Mesenchymal stem cell (in vitro differentiated cells and primary cell): ENCODE measurements around the gene S1PR3.

Experiments used
- DNase-seq: peaks from one replicate; pipeline ENCODE4 v3.0.0-alpha.2; 2013
- H2AFZ ChIP-seq: one replicate; pipeline ENCODE4 v1.6.1; 2013; ENCODE audit warnings: low read depth, mild to moderate bottlenecking, control low read depth, inconsistent platforms, low read length, moderate library complexity
- H2AK5ac ChIP-seq: 2 replicates; pipeline ENCODE4 v1.6.1; 2013; ENCODE audit warnings: low read length, moderate library complexity, mild to moderate bottlenecking, inconsistent platforms; ENCODE audit not compliant: severe bottlenecking
- H2BK120ac ChIP-seq: one replicate; pipeline ENCODE4 v1.6.1; 2013; ENCODE audit warnings: low read depth, mild to moderate bottlenecking, inconsistent platforms, low read length, moderate library complexity
- H2BK12ac ChIP-seq, 2 experiments: one replicate each; pipeline ENCODE4 v1.6.1; 2013; ENCODE audit warnings: inconsistent platforms in 2 of 2, low read length in 2 of 2, mild to moderate bottlenecking in 2 of 2, moderate library complexity in 2 of 2, control low read depth in 1 of 2
- H2BK15ac ChIP-seq: one replicate; pipeline ENCODE4 v1.6.1; 2013; ENCODE audit warnings: mild to moderate bottlenecking, low read depth, inconsistent platforms; ENCODE audit not compliant: poor library complexity, severe bottlenecking
- H2BK5ac ChIP-seq: 2 replicates; pipeline ENCODE4 v1.6.1; 2013; ENCODE audit warnings: low read depth, mild to moderate bottlenecking, low read length, control low read depth, inconsistent platforms; ENCODE audit not compliant: poor library complexity, severe bottlenecking
- H3K14ac ChIP-seq, 2 experiments: one replicate each; pipeline ENCODE4 v1.6.1; 2013; ENCODE audit warnings: inconsistent platforms in 2 of 2, low read length in 2 of 2, control low read depth in 1 of 2, mild to moderate bottlenecking in 1 of 2, moderate library complexity in 1 of 2
- H3K18ac ChIP-seq, 2 experiments: one replicate each; pipeline ENCODE4 v1.6.1; 2013; ENCODE audit warnings: inconsistent platforms in 2 of 2, low read length in 2 of 2, control low read depth in 1 of 2, low read depth in 1 of 2, mild to moderate bottlenecking in 1 of 2
- H3K23ac ChIP-seq, 2 experiments: one replicate each; pipeline ENCODE4 v1.6.1; 2013; ENCODE audit warnings: inconsistent platforms in 2 of 2, low read length in 2 of 2, mild to moderate bottlenecking in 2 of 2, moderate library complexity in 2 of 2, control low read depth in 1 of 2
- H3K27ac ChIP-seq: 2 replicates; pipeline ENCODE4 v1.5.1; 2013; ENCODE audit warnings: mild to moderate bottlenecking, moderate library complexity, low read length, control low read depth, inconsistent platforms; ENCODE audit not compliant: poor library complexity, severe bottlenecking
- H3K27me3 ChIP-seq, 2 experiments: 2 replicates each; pipeline versions ENCODE4 v1.6.1 to v1.7.0; 2013; ENCODE audit warnings: low read length in 2 of 2, mild to moderate bottlenecking in 2 of 2, moderate library complexity in 2 of 2, control low read depth in 1 of 2, inconsistent platforms in 1 of 2; ENCODE audit not compliant: control insufficient read depth in 1 of 2, insufficient read depth in 1 of 2
- H3K36me3 ChIP-seq, 2 experiments: 2 replicates each; pipeline versions ENCODE4 v1.6.1 to v1.7.0; 2013; ENCODE audit warnings: low read length in 2 of 2, control low read depth in 1 of 2, inconsistent platforms in 1 of 2, low read depth in 1 of 2, mild to moderate bottlenecking in 1 of 2; ENCODE audit not compliant: insufficient read depth in 2 of 2, control insufficient read depth in 1 of 2
- H3K4ac ChIP-seq, 2 experiments: one replicate each; pipeline ENCODE4 v1.6.1; 2013; ENCODE audit warnings: inconsistent platforms in 2 of 2, low read length in 2 of 2, mild to moderate bottlenecking in 2 of 2, moderate library complexity in 2 of 2, control low read depth in 1 of 2, low read depth in 1 of 2
- H3K4me1 ChIP-seq: 2 replicates; pipeline ENCODE4 v1.6.1; 2013; ENCODE audit warnings: low read depth, low read length, control low read depth; ENCODE audit not compliant: control insufficient read depth, insufficient read depth
- H3K4me2 ChIP-seq: 2 replicates; pipeline ENCODE4 v1.6.1; 2013; ENCODE audit warnings: low read length, mild to moderate bottlenecking, inconsistent platforms; ENCODE audit not compliant: poor library complexity, severe bottlenecking
- H3K4me3 ChIP-seq, 2 experiments: 2 replicates each; pipeline versions ENCODE4 v1.5.1 to v1.7.0; 2013; ENCODE audit warnings: low read length in 2 of 2, mild to moderate bottlenecking in 2 of 2, control low read depth in 1 of 2, low read depth in 1 of 2; ENCODE audit not compliant: insufficient read depth in 1 of 2
- H3K79me1 ChIP-seq: replicated peaks from 2 replicates; pipeline ENCODE4 v1.6.1; 2013; ENCODE audit warnings: mild to moderate bottlenecking, control low read depth, low read length, inconsistent platforms; ENCODE audit not compliant: poor library complexity, severe bottlenecking
- H3K9ac ChIP-seq: 2 replicates; pipeline ENCODE4 v1.7.0; 2013; ENCODE audit warnings: mild to moderate bottlenecking, low read length, moderate library complexity
- H3K9me3 ChIP-seq: 2 replicates; pipeline ENCODE4 v1.7.0; 2013; ENCODE audit warnings: mild to moderate bottlenecking, low read length; ENCODE audit not compliant: control insufficient read depth
- H4K8ac ChIP-seq: one replicate; pipeline ENCODE4 v1.6.1; 2013; ENCODE audit warnings: inconsistent platforms, mild to moderate bottlenecking, low read length, moderate library complexity
- H4K91ac ChIP-seq: one replicate; pipeline ENCODE4 v1.6.1; 2013; ENCODE audit warnings: mild to moderate bottlenecking, low read length, inconsistent platforms
- WGBS: methylation state at CpG from one replicate; pipeline ENCODE4 v1.1.7; 2013; ENCODE audit warnings: mixed read lengths; 5-methylcytosine and 5-hydroxymethylcytosine counted together

Gene S1PR3

GRCh38 chr9:89032173-89032572, 40.9 kb downstream of the S1PR3 start:
- 91% methylated on average over 5 of the region's 5 CpGs for WGBS

DNA sequence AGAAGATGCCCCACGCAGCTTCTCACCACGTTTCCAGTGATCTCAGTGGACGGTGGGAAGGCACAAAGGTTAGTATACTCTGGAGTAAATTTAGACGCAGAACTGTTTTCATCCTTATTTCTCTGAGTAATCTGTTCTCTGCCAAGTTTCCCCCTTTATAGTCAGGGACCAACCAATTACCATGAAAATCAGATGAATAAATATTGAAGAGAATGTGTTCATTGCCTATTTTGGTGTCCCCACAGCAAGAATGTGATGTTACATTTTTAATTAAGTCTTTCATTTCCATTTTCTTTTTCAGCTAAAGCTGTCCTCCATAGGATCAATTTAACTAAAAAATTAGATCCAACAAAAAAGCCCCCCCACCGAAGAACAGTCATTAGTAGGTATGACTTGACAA, 41.4 kb downstream of the S1PR3 start:
- Histone ChIP-seq H3K18ac (no peak overlapping the region), H2BK15ac (no peak overlapping the region), H3K4me3 (no peak overlapping the region), H2BK12ac (no peak overlapping the region), H2AK5ac (no peak overlapping the region), H2AFZ (no peak overlapping the region), H3K79me1 (no peaks in the 10 kb centered on the region), H3K4ac (no peak overlapping the region), H4K91ac (no peak overlapping the region), H3K4me1 (no peaks in the 10 kb centered on the region), H3K9me3 (peaks cover 16% of the 10 kb centered on the region), H3K14ac (no peak overlapping the region), H2BK5ac (no peak overlapping the region), H3K23ac (no peak overlapping the region), H3K27me3 (no peaks in the 10 kb centered on the region), H3K4me2 (no peak overlapping the region), H2BK120ac (no peak overlapping the region), H3K9ac (no peak overlapping the region), H4K8ac (no peak overlapping the region), H3K27ac (no peak overlapping the region), H3K36me3 (peaks cover 4 to 12% of the 10 kb centered on the region in 2 experiments)
- no peak for DNase-seq
- 82% methylated on average over 4 of the region's 5 CpGs for WGBS

More at GRCh38 chr9:89032173-89032572, 40.9 kb downstream of the S1PR3 start:
- H4K8ac ChIP-seq: no peak overlapping the region
- no peak overlapping the region for H2BK15ac ChIP-seq
- H3K4me2 ChIP-seq: no peak overlapping the region
- DNase-seq: no peak
- H3K4me1 ChIP-seq: no peaks in the 10 kb centered on the region
- H3K9me3 ChIP-seq: peaks cover 16% of the 10 kb centered on the region
- H2AK5ac ChIP-seq: no peak overlapping the region
- H3K36me3 ChIP-seq: peaks cover 3 to 12% of the 10 kb centered on the region in 2 experiments
- no peak overlapping the region for H3K9ac ChIP-seq
- no peaks in the 10 kb centered on the region for H3K27me3 ChIP-seq
- no peak overlapping the region for H3K23ac ChIP-seq
- H3K18ac ChIP-seq: no peak overlapping the region
- no peak overlapping the region for H2BK120ac ChIP-seq
- no peak overlapping the region for H3K14ac ChIP-seq
- H4K91ac ChIP-seq: no peak overlapping the region
- no peak overlapping the region for H2BK5ac ChIP-seq
- H3K4me3 ChIP-seq: no peak overlapping the region
- no peaks in the 10 kb centered on the region for H3K79me1 ChIP-seq
- H3K4ac ChIP-seq: no peak overlapping the region
- no peak overlapping the region for H2BK12ac ChIP-seq
- no peak overlapping the region for H3K27ac ChIP-seq
- H2AFZ ChIP-seq: no peak overlapping the region

DNA sequence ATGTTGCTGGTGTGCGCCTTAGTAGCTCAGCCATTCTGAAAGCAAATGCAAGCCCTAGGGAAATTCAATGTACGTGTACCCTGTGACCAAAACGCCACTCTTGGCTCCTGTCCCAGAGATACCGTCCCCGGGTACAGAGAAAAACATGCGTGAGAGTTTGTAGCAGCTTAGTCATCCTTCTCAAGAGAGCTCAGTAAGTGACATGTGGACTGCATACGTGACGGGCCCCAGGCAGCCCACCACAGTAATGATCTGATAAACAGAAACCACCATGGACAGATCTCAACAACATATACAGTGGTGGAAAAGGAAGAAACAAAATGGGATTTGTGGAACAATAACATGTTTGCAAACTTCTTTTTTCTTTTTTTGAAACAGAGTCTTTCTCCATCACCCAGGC, 45.1 kb downstream of the S1PR3 start:
- H2BK12ac ChIP-seq: no peak overlapping the region
- H3K14ac ChIP-seq: no peak overlapping the region
- no peak overlapping the region for H3K4me3 ChIP-seq
- no peaks in the 10 kb centered on the region for H3K9me3 ChIP-seq
- H3K4ac ChIP-seq: no peak overlapping the region
- WGBS: 87% methylated on average over 6 of the region's 8 CpGs
- peaks cover 7 to 10% of the 10 kb centered on the region in 2 experiments for H3K36me3 ChIP-seq
- no peak overlapping the region for H4K91ac ChIP-seq
- no peak overlapping the region for H3K18ac ChIP-seq
- no peak overlapping the region for H2AFZ ChIP-seq
- no peaks in the 10 kb centered on the region for H3K79me1 ChIP-seq
- no peak overlapping the region for H3K27ac ChIP-seq
- DNase-seq: peak; percentile 25
- no peaks in the 10 kb centered on the region for H3K27me3 ChIP-seq
- H3K9ac ChIP-seq: no peak overlapping the region
- no peak overlapping the region for H2BK120ac ChIP-seq
- H3K4me1 ChIP-seq: no peaks in the 10 kb centered on the region
- H4K8ac ChIP-seq: no peak overlapping the region
- no peak overlapping the region for H3K23ac ChIP-seq
- H3K4me2 ChIP-seq: no peak overlapping the region
- H2BK5ac ChIP-seq: no peak overlapping the region
- no peak overlapping the region for H2AK5ac ChIP-seq
- no peak overlapping the region for H2BK15ac ChIP-seq

GRCh38 chr9:89036891-89037290, 45.6 kb downstream of the S1PR3 start:
- DNase-seq: no peak
- H2AFZ ChIP-seq: no peak overlapping the region
- no peak overlapping the region for H3K27ac ChIP-seq
- H3K36me3 ChIP-seq: peaks cover 5% of the 10 kb centered on the region in 2 experiments
- no peak overlapping the region for H4K8ac ChIP-seq
- H2BK15ac ChIP-seq: no peak overlapping the region
- WGBS: 93% methylated on average over 3 of the region's 3 CpGs
- no peaks in the 10 kb centered on the region for H3K4me1 ChIP-seq
- H2BK5ac ChIP-seq: no peak overlapping the region
- H3K9me3 ChIP-seq: no peaks in the 10 kb centered on the region
- no peak overlapping the region for H3K4ac ChIP-seq
- H3K79me1 ChIP-seq: no peaks in the 10 kb centered on the region
- no peak overlapping the region for H4K91ac ChIP-seq
- no peak overlapping the region for H3K14ac ChIP-seq
- H3K9ac ChIP-seq: no peak overlapping the region
- H3K4me3 ChIP-seq: no peak overlapping the region
- H2BK120ac ChIP-seq: no peak overlapping the region
- no peak overlapping the region for H3K23ac ChIP-seq
- H2AK5ac ChIP-seq: no peak overlapping the region
- H2BK12ac ChIP-seq: no peak overlapping the region
- no peak overlapping the region for H3K4me2 ChIP-seq
- H3K18ac ChIP-seq: no peak overlapping the region
- H3K27me3 ChIP-seq: no peaks in the 10 kb centered on the region
